ENCODE measurements around the gene NELL1. TPM values are rescaled to one million over a fixed set of nuclear protein-coding genes. Genes with fewer than 3 reads are reported as not detected.
A peak's percentile ranks its signal among the peaks of the same experiment; 100 is the strongest.

Gene NELL1
- polyA plus RNA-seq, 2 donors = 0.04 to 0.08 TPM

DNA sequence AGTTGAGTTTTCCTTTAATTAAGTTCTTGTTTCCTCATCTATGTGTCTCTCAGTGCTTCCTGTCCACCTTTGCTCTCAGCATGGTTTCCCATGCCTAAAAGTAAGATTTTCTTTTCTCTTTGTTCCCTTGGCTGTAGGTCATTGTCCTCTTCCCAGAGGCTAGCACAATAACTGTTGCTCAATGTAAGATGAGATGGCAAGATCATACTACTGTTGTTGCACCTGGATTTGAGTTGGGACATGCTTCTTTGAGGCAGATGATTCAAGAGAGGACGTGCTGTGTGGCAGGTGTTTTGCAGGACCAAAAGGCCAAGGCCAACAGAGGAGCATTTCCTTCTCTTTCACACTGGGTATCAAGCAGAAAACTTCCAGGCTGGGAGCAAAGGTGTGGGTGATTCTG, 11.3 kb upstream of the NELL1 start:
- H3K27ac ChIP-seq (ENCODE audit: low read depth in 2 of 2, low read length in 1 of 2) = no peak overlapping the region
- no peaks in the 10 kb centered on the region for H3K4me1 ChIP-seq (ENCODE audit: control insufficient read depth in 2 of 2, insufficient read depth in 2 of 2, low read length in 1 of 2)
- H3K9me3 ChIP-seq (ENCODE audit: control insufficient read depth in 2 of 2, insufficient read depth in 1 of 2, low read depth in 1 of 2, low read length in 1 of 2) = peaks cover 0 to 2% of the 10 kb centered on the region in 2 donors
- no peaks in the 10 kb centered on the region for H3K36me3 ChIP-seq (ENCODE audit: control insufficient read depth in 2 of 2, insufficient read depth in 2 of 2, low read length in 1 of 2)
- H3K27me3 ChIP-seq (ENCODE audit: control insufficient read depth in 1 of 2, insufficient read depth in 2 of 2, low read length in 2 of 2) = no peaks in the 10 kb centered on the region
- 41 to 55% methylated on average over 1 of the region's 1 CpG for WGBS, 2 donors
- no peak overlapping the region for H3K4me3 ChIP-seq (ENCODE audit: low read depth in 1 of 2, low read length in 2 of 2)

- Histone ChIP-seq H3K27me3 (ENCODE audit: control insufficient read depth in 1 of 2, insufficient read depth in 2 of 2, low read length in 2 of 2) (no peaks in the 10 kb centered on the region), H3K4me3 (ENCODE audit: low read depth in 1 of 2, low read length in 2 of 2) (no peak overlapping the region), H3K36me3 (ENCODE audit: control insufficient read depth in 2 of 2, insufficient read depth in 2 of 2, low read length in 1 of 2) (no peaks in the 10 kb centered on the region), H3K4me1 (ENCODE audit: control insufficient read depth in 2 of 2, insufficient read depth in 2 of 2, low read length in 1 of 2) (no peaks in the 10 kb centered on the region), H3K9me3 (ENCODE audit: control insufficient read depth in 2 of 2, insufficient read depth in 1 of 2, low read depth in 1 of 2, low read length in 1 of 2) (peaks cover 0 to 2% of the 10 kb centered on the region in 2 donors), H3K27ac (ENCODE audit: low read depth in 2 of 2, low read length in 1 of 2) (no peak overlapping the region)
- 62 to 66% methylated on average over 3 of the region's 3 CpGs for WGBS, 2 donors
These were observed 7.9 kb upstream of the NELL1 start for GRCh38 chr11:20661445-20661844.

DNA sequence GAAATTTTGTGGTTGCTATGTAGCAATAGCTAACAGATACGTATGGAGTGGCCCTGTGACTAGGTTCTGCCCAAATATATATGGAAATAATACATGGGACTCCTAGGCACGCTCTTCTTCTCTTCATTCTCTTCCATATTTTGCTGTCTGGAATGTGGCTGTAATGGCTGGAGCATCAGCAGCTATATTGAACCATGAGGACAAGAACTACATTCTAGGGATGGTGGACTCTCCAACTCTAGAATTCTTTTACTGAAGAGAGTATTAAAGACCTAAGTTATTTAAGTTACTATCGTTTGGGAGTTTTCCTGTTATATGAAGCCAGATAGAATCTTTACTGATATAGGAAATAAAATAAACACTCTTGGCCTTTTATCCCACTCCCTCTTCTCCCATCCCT, 7.5 kb upstream of the NELL1 start:
- H3K4me3 ChIP-seq (ENCODE audit: low read depth in 1 of 2, low read length in 2 of 2) = no peak overlapping the region

GRCh38 chr11:20668131-20668809, 1.1 kb upstream of the NELL1 start:
- Histone ChIP-seq H3K9me3 (ENCODE audit: control insufficient read depth in 2 of 2, insufficient read depth in 1 of 2, low read depth in 1 of 2, low read length in 1 of 2) (no peaks in the 10 kb centered on the region), H3K4me3 (ENCODE audit: low read depth in 1 of 2, low read length in 2 of 2) (no peak overlapping the region), H3K27me3 (ENCODE audit: control insufficient read depth in 1 of 2, insufficient read depth in 2 of 2, low read length in 2 of 2) (peaks cover 6 to 25% of the 10 kb centered on the region in 2 donors), H3K4me1 (ENCODE audit: control insufficient read depth in 2 of 2, insufficient read depth in 2 of 2, low read length in 1 of 2) (peaks cover 4 to 11% of the 10 kb centered on the region in 2 donors), H3K36me3 (ENCODE audit: control insufficient read depth in 2 of 2, insufficient read depth in 2 of 2, low read length in 1 of 2) (no peaks in the 10 kb centered on the region), H3K27ac (ENCODE audit: low read depth in 2 of 2, low read length in 1 of 2) (no peak overlapping the region)
- WGBS, 2 donors = 16 to 18% methylated on average over 10 of the region's 10 CpGs

More for the DNA sequence above, 7.5 kb upstream of the NELL1 start:
- Histone ChIP-seq H3K4me1 (ENCODE audit: control insufficient read depth in 2 of 2, insufficient read depth in 2 of 2, low read length in 1 of 2) (no peaks in the 10 kb centered on the region), H3K27ac (ENCODE audit: low read depth in 2 of 2, low read length in 1 of 2) (no peak overlapping the region), H3K9me3 (ENCODE audit: control insufficient read depth in 2 of 2, insufficient read depth in 1 of 2, low read depth in 1 of 2, low read length in 1 of 2) (peaks cover 0 to 2% of the 10 kb centered on the region in 2 donors), H3K27me3 (ENCODE audit: control insufficient read depth in 1 of 2, insufficient read depth in 2 of 2, low read length in 2 of 2) (no peaks in the 10 kb centered on the region), H3K36me3 (ENCODE audit: control insufficient read depth in 2 of 2, insufficient read depth in 2 of 2, low read length in 1 of 2) (no peaks in the 10 kb centered on the region)
- 85 to 87% methylated on average over 3 of the region's 3 CpGs for WGBS, 2 donors

- Histone ChIP-seq H3K27ac (ENCODE audit: low read depth in 2 of 2, low read length in 1 of 2) (no peak overlapping the region), H3K4me3 (ENCODE audit: low read depth in 1 of 2, low read length in 2 of 2) (peak overlapping the region; percentile 10 to 39), H3K4me1 (ENCODE audit: control insufficient read depth in 2 of 2, insufficient read depth in 2 of 2, low read length in 1 of 2) (peaks cover 4 to 11% of the 10 kb centered on the region in 2 donors), H3K36me3 (ENCODE audit: control insufficient read depth in 2 of 2, insufficient read depth in 2 of 2, low read length in 1 of 2) (no peaks in the 10 kb centered on the region), H3K27me3 (ENCODE audit: control insufficient read depth in 1 of 2, insufficient read depth in 2 of 2, low read length in 2 of 2) (peaks cover 6 to 25% of the 10 kb centered on the region in 2 donors), H3K9me3 (ENCODE audit: control insufficient read depth in 2 of 2, insufficient read depth in 1 of 2, low read depth in 1 of 2, low read length in 1 of 2) (no peaks in the 10 kb centered on the region)
- 2% methylated on average over 58 to 60 of the region's 60 CpGs for WGBS, 2 donors
These were observed 666 bp downstream of the NELL1 start for GRCh38 chr11:20669820-20670684.

DNA sequence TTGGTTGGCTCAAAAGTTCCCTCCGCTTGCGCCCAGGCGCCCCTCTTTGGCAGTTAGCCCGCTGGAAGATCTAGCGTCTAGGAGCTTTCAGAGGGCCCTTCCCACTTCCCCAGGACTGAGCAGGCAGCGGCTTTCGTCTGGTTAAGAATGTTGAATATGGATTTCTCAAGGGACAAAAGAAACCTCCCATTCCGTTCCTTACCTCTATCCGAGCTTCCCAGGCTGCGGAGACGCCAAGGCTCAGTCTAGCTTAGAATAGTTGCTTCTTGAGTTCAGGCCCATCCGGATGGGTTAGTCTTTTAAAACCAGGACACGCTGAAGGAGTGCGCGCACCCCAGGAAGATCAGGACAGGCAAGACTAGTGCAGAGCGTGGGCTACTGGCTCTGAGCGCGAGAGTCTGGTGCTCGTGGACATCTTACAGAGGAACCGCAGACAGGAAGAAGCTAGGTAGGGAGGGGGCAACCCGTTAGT, 1.6 kb downstream of the NELL1 start:
- H3K4me1 ChIP-seq (ENCODE audit: control insufficient read depth in 2 of 2, insufficient read depth in 2 of 2, low read length in 1 of 2) = peaks cover 4 to 11% of the 10 kb centered on the region in 2 donors
- H3K27me3 ChIP-seq (ENCODE audit: control insufficient read depth in 1 of 2, insufficient read depth in 2 of 2, low read length in 2 of 2) = peaks cover 6 to 25% of the 10 kb centered on the region in 2 donors
- 13 to 14% methylated on average over 21 of the region's 21 CpGs for WGBS, 2 donors
- no peaks in the 10 kb centered on the region for H3K36me3 ChIP-seq (ENCODE audit: control insufficient read depth in 2 of 2, insufficient read depth in 2 of 2, low read length in 1 of 2)
- H3K9me3 ChIP-seq (ENCODE audit: control insufficient read depth in 2 of 2, insufficient read depth in 1 of 2, low read depth in 1 of 2, low read length in 1 of 2) = no peaks in the 10 kb centered on the region
- H3K27ac ChIP-seq (ENCODE audit: low read depth in 2 of 2, low read length in 1 of 2) = no peak overlapping the region
- H3K4me3 ChIP-seq (ENCODE audit: low read depth in 1 of 2, low read length in 2 of 2) = no peak overlapping the region

DNA sequence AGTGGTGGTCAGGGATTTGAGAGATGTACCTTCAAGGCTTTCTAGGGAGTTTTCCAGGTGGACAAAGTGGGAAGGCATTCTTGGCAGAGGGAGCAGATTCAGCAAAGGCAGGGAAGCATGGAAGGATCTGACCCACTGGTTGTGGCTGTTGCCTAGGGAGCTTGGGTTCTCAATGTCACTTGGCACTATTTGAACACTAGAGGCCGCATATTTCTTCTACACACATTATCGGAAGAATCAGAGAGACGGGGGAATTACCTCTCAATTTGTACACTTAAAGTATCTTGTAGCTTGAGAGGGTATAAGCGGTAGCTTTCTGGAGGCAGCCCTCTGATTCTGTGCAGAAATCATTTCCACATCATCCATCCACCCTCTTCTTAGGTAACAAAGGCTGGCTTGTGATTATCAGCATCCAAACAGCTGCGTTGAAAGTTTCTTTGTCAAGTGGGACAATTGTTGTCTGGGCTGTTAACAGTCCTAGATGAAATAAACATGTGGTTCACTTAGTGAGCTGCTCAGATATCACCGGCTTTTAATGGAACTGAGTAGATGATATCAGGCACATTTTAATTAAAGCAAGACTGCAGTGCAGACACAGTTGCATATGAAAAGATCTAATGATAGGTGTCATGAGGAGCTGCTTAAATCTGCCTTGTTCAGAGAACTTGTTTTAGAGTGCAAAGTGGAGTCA, 2.6 kb downstream of the NELL1 start:
- Histone ChIP-seq H3K36me3 (ENCODE audit: control insufficient read depth in 2 of 2, insufficient read depth in 2 of 2, low read length in 1 of 2) (no peaks in the 10 kb centered on the region), H3K4me1 (ENCODE audit: control insufficient read depth in 2 of 2, insufficient read depth in 2 of 2, low read length in 1 of 2) (peaks cover 4 to 11% of the 10 kb centered on the region in 2 donors), H3K9me3 (ENCODE audit: control insufficient read depth in 2 of 2, insufficient read depth in 1 of 2, low read depth in 1 of 2, low read length in 1 of 2) (no peaks in the 10 kb centered on the region), H3K27ac (ENCODE audit: low read depth in 2 of 2, low read length in 1 of 2) (no peak overlapping the region), H3K4me3 (ENCODE audit: low read depth in 1 of 2, low read length in 2 of 2) (no peak overlapping the region), H3K27me3 (ENCODE audit: control insufficient read depth in 1 of 2, insufficient read depth in 2 of 2, low read length in 2 of 2) (peaks cover 6 to 25% of the 10 kb centered on the region in 2 donors)
- 20 to 28% methylated on average over 6 of the region's 6 CpGs for WGBS, 2 donors

DNA sequence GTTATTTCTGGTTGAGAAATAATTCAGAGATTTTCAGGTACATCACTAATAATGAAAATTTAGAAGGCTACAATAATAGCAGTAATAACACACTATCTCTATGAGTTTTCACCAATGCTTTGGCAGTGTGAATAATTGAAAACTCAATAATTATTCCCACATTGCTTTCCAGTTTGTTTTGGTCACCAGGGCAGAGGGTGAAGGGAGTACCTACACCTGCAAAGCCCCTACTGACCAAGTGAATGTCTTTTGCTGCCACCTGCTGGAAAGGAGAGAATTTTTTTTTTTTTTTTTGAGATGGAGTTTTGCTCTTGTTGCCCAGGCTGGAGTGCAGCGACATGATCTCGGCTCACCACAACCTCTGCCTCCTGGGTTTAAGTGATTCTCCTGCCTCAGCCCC, 3.2 kb downstream of the NELL1 start:
- H3K4me1 ChIP-seq (ENCODE audit: control insufficient read depth in 2 of 2, insufficient read depth in 2 of 2, low read length in 1 of 2) = peaks cover 4 to 11% of the 10 kb centered on the region in 2 donors
- H3K9me3 ChIP-seq (ENCODE audit: control insufficient read depth in 2 of 2, insufficient read depth in 1 of 2, low read depth in 1 of 2, low read length in 1 of 2) = no peaks in the 10 kb centered on the region
- 41 to 44% methylated on average over 2 of the region's 2 CpGs for WGBS, 2 donors
- peaks cover 6 to 25% of the 10 kb centered on the region in 2 donors for H3K27me3 ChIP-seq (ENCODE audit: control insufficient read depth in 1 of 2, insufficient read depth in 2 of 2, low read length in 2 of 2)
- no peaks in the 10 kb centered on the region for H3K36me3 ChIP-seq (ENCODE audit: control insufficient read depth in 2 of 2, insufficient read depth in 2 of 2, low read length in 1 of 2)
- no peak overlapping the region for H3K27ac ChIP-seq (ENCODE audit: low read depth in 2 of 2, low read length in 1 of 2)
- H3K4me3 ChIP-seq (ENCODE audit: low read depth in 1 of 2, low read length in 2 of 2) = no peak overlapping the region

DNA sequence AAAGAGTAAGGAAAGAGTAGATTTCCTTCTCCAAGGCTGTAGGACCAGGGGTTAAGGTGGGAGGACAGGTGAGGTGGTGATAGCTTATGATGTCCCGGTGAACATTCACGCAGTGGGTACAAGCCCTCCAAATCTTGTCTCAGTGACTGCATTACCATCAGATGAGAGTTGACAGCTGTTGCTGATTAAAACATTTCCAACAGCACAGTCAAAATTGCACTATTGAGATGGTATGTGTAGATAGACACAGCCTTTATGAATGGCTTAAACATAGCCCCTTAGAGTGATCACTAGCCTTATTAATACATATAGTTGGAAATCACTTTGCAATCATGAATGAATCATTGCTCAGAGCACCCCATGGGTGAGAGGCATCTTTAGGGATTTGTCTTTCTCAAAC, 7.3 kb downstream of the NELL1 start:
- 89 to 96% methylated on average over 2 of the region's 2 CpGs for WGBS, 2 donors
- H3K36me3 ChIP-seq (ENCODE audit: control insufficient read depth in 2 of 2, insufficient read depth in 2 of 2, low read length in 1 of 2) = no peaks in the 10 kb centered on the region
- H3K9me3 ChIP-seq (ENCODE audit: control insufficient read depth in 2 of 2, insufficient read depth in 1 of 2, low read depth in 1 of 2, low read length in 1 of 2) = no peaks in the 10 kb centered on the region
- no peaks in the 10 kb centered on the region for H3K27me3 ChIP-seq (ENCODE audit: control insufficient read depth in 1 of 2, insufficient read depth in 2 of 2, low read length in 2 of 2)
- H3K4me1 ChIP-seq (ENCODE audit: control insufficient read depth in 2 of 2, insufficient read depth in 2 of 2, low read length in 1 of 2) = no peaks in the 10 kb centered on the region
- H3K4me3 ChIP-seq (ENCODE audit: low read depth in 1 of 2, low read length in 2 of 2) = no peak overlapping the region
- no peak overlapping the region for H3K27ac ChIP-seq (ENCODE audit: low read depth in 2 of 2, low read length in 1 of 2)

Measured in esophagus (tissue), 2 donors.